IMR-90 (cell line): ENCODE data around the gene RNF217. TPM values are rescaled to one million over a fixed set of nuclear protein-coding genes. Genes with fewer than 3 reads are reported as not detected.

Experiments used
- ATAC-seq: fragments of 200-7000 bp; cut with Tn5 transposase; 2 replicates; pipeline ENCODE4 v1.9.1; 2020; ENCODE audit warnings: low read depth, mild to moderate bottlenecking, moderate library complexity
- BruUV-seq: library from RNA; stranded (reverse); fragments of 400-500 nt; replicated peaks from 2 replicates; lab custom pipeline; 2021; lab: Mats Ljungman, UMichigan
- CTCF ChIA-PET: fragments of 300-600 bp; formaldehyde crosslinking; extraction: SDS; loops from one replicate; lab custom pipeline; 2021; ENCODE audit warnings: antibody characterized with exemption; lab: Yijun Ruan, JAX
- POLR2A ChIA-PET: fragments of 300-600 bp; sonication (Branson Sonifier 250); formaldehyde crosslinking; loops from one replicate; lab custom pipeline; 2022; ENCODE audit warnings: antibody characterized with exemption; ENCODE audit not compliant: unreplicated experiment; lab: Charles Lee
- DNase-seq: peaks from one replicate; pipeline ENCODE4 v3.0.0; 2013
- H2AFZ ChIP-seq: replicated peaks from 2 replicates; pipeline ENCODE3; 2013; ENCODE audit warnings: low read length, mild to moderate bottlenecking; ENCODE audit not compliant: poor library complexity
- H2AK5ac ChIP-seq: 2 replicates; pipeline ENCODE4 v1.6.1; 2013; ENCODE audit warnings: low read depth, low read length, inconsistent platforms
- H2AK9ac ChIP-seq: replicated peaks from 2 replicates; pipeline ENCODE3; 2013; ENCODE audit warnings: mild to moderate bottlenecking, low read depth, low read length, moderate library complexity; ENCODE audit not compliant: poor library complexity
- H2BK120ac ChIP-seq: 2 replicates; pipeline ENCODE4 v1.6.1; 2013; ENCODE audit warnings: low read depth, low read length, inconsistent platforms
- H2BK15ac ChIP-seq: 3 replicates; pipeline ENCODE4 v1.6.1; 2013; ENCODE audit warnings: low read depth, low read length, inconsistent platforms
- H2BK20ac ChIP-seq: 2 replicates; pipeline ENCODE4 v1.6.1; 2013; ENCODE audit warnings: low read depth, mild to moderate bottlenecking, inconsistent platforms, low read length, moderate library complexity
- H2BK5ac ChIP-seq: 2 replicates; pipeline ENCODE4 v1.6.1; 2013; ENCODE audit warnings: mild to moderate bottlenecking, low read depth, low read length, inconsistent platforms; ENCODE audit not compliant: poor library complexity, severe bottlenecking
- H3K14ac ChIP-seq: replicated peaks from 2 replicates; pipeline ENCODE4 v1.6.1; 2013; ENCODE audit warnings: low read depth, low read length, inconsistent platforms
- H3K18ac ChIP-seq: 2 replicates; pipeline ENCODE4 v1.6.1; 2013; ENCODE audit warnings: low read depth, low read length, control low read depth
- H3K23ac ChIP-seq: 2 replicates; pipeline ENCODE4 v1.6.1; 2013; ENCODE audit warnings: low read depth, low read length, inconsistent platforms
- H3K27ac ChIP-seq: 2 replicates; pipeline ENCODE4 v1.5.1; 2013; ENCODE audit warnings: mild to moderate bottlenecking, control low read depth, low read length; ENCODE audit not compliant: insufficient read depth
- H3K27me3 ChIP-seq: 2 replicates; pipeline ENCODE4 v1.6.1; 2013; ENCODE audit warnings: low read length; ENCODE audit not compliant: control insufficient read depth, insufficient read depth
- H3K36me3 ChIP-seq: 2 replicates; pipeline ENCODE4 v1.6.1; 2013; ENCODE audit warnings: low read length, mixed read lengths; ENCODE audit not compliant: control insufficient read depth, insufficient read depth
- H3K4ac ChIP-seq: 2 replicates; pipeline ENCODE4 v1.6.1; 2013; ENCODE audit warnings: low read depth, low read length, inconsistent platforms
- H3K4me1 ChIP-seq: 2 replicates; pipeline ENCODE4 v1.6.1; 2013; ENCODE audit warnings: low read length, mixed read lengths; ENCODE audit not compliant: control insufficient read depth, insufficient read depth
- H3K4me2 ChIP-seq: 2 replicates; pipeline ENCODE4 v1.6.1; 2013; ENCODE audit warnings: low read depth, mild to moderate bottlenecking, control low read depth, low read length, moderate library complexity
- H3K4me3 ChIP-seq: 2 replicates; pipeline ENCODE4 v1.5.1; 2013; ENCODE audit warnings: low read depth, mild to moderate bottlenecking, control low read depth, low read length, moderate library complexity; ENCODE audit not compliant: insufficient read depth
- H3K56ac ChIP-seq: 2 replicates; pipeline ENCODE4 v1.6.1; 2013; ENCODE audit warnings: low read length, inconsistent platforms; ENCODE audit not compliant: insufficient read depth; ENCODE audit errors: extremely low read depth
- H3K79me1 ChIP-seq, 2 experiments: 2 replicates each; pipeline ENCODE4 v1.6.1; 2013; ENCODE audit warnings: low read length in 2 of 2, inconsistent platforms in 1 of 2, low read depth in 1 of 2
- H3K9ac ChIP-seq: 2 replicates; pipeline ENCODE4 v1.6.1; 2013; ENCODE audit warnings: low read depth, low read length, control low read depth
- H3K9me1 ChIP-seq: 2 replicates; pipeline ENCODE4 v1.6.1; 2013; ENCODE audit warnings: low read length, inconsistent platforms; ENCODE audit not compliant: insufficient read depth
- H3K9me3 ChIP-seq: 2 replicates; pipeline ENCODE4 v1.6.1; 2013; ENCODE audit warnings: low read length; ENCODE audit not compliant: control insufficient read depth, insufficient read depth
- H4K20me1 ChIP-seq: 2 replicates; pipeline ENCODE4 v1.6.1; 2013; ENCODE audit warnings: low read length, inconsistent platforms; ENCODE audit not compliant: insufficient read depth
- H4K5ac ChIP-seq: 2 replicates; pipeline ENCODE4 v1.6.1; 2013; ENCODE audit warnings: mild to moderate bottlenecking, low read depth, low read length, control low read depth
- H4K8ac ChIP-seq, 2 experiments: 2 replicates each; pipeline ENCODE4 v1.6.1; 2013; ENCODE audit warnings: low read depth in 2 of 2, low read length in 2 of 2, control low read depth in 1 of 2, inconsistent platforms in 1 of 2
- H4K91ac ChIP-seq: 2 replicates; pipeline ENCODE4 v1.6.1; 2013; ENCODE audit warnings: low read depth, low read length, inconsistent platforms; ENCODE audit not compliant: insufficient read depth
- BHLHE40 ChIP-seq: fragments of 150-350 bp; IDR thresholded peaks from 2 replicates; pipeline ENCODE4 v1.6.1; 2016; ENCODE audit warnings: mild to moderate bottlenecking, low read depth, low read length
- CEBPB ChIP-seq: IDR thresholded peaks from 2 replicates; pipeline ENCODE4 v1.6.1; 2012; ENCODE audit warnings: low read depth, low read length, improper control_type of control experiment
- CHD1 ChIP-seq: IDR thresholded peaks from 2 replicates; pipeline ENCODE4 v1.6.1; 2012; ENCODE audit warnings: low read depth, low read length, improper control_type of control experiment
- CTCF ChIP-seq: conservative IDR thresholded peaks from 2 replicates; pipeline ENCODE4 v1.5.1; 2012; ENCODE audit warnings: mild to moderate bottlenecking, low read depth, low read length, improper control_type of control experiment
- ELK1 ChIP-seq: fragments of 150-350 bp; IDR thresholded peaks from 2 replicates; pipeline ENCODE4 v1.6.1; 2016; ENCODE audit warnings: low read depth, mild to moderate bottlenecking, low read length, moderate library complexity, borderline replicate concordance
- FOS ChIP-seq: fragments of 150-350 bp; IDR thresholded peaks from 2 replicates; pipeline ENCODE4 v1.6.1; 2016; ENCODE audit warnings: low read depth, low read length
- MAFK ChIP-seq: IDR thresholded peaks from 2 replicates; pipeline ENCODE4 v1.6.1; 2012; ENCODE audit warnings: low read depth, low read length, improper control_type of control experiment
- MAZ ChIP-seq: IDR thresholded peaks from 2 replicates; pipeline ENCODE4 v1.6.1; 2012; ENCODE audit warnings: low read depth, mild to moderate bottlenecking, low read length, improper control_type of control experiment, moderate library complexity, borderline replicate concordance
- MXI1 ChIP-seq: IDR thresholded peaks from 2 replicates; pipeline ENCODE4 v1.6.1; 2012; ENCODE audit warnings: low read depth, mild to moderate bottlenecking, low read length, moderate library complexity, borderline replicate concordance
- NFE2L2 ChIP-seq: fragments of 150-350 bp; IDR thresholded peaks from 2 replicates; pipeline ENCODE4 v1.6.1; 2016; ENCODE audit warnings: low read depth, mild to moderate bottlenecking, low read length
- POLR2A ChIP-seq: IDR thresholded peaks from 2 replicates; pipeline ENCODE4 v1.6.1; 2012; ENCODE audit warnings: mild to moderate bottlenecking, low read depth, low read length
- RAD21 ChIP-seq: IDR thresholded peaks from 2 replicates; pipeline ENCODE4 v1.6.1; 2012; ENCODE audit warnings: low read length, improper control_type of control experiment
- RCOR1 ChIP-seq: IDR thresholded peaks from 2 replicates; pipeline ENCODE4 v1.6.1; 2012; ENCODE audit warnings: mild to moderate bottlenecking, low read length, improper control_type of control experiment; ENCODE audit not compliant: insufficient replicate concordance
- RFX5 ChIP-seq: IDR thresholded peaks from 2 replicates; pipeline ENCODE4 v1.8.0; 2012; ENCODE audit warnings: low read depth, mild to moderate bottlenecking, low read length, moderate library complexity
- SMC3 ChIP-seq: fragments of 150-350 bp; IDR thresholded peaks from 2 replicates; pipeline ENCODE4 v1.6.1; 2016; ENCODE audit warnings: low read depth, mild to moderate bottlenecking, antibody characterized with exemption, low read length, moderate library complexity
- USF2 ChIP-seq: fragments of 150-350 bp; IDR thresholded peaks from 2 replicates; pipeline ENCODE4 v1.6.1; 2017; ENCODE audit warnings: mild to moderate bottlenecking, antibody characterized with exemption, low read length, low read depth
- dilution Hi-C: fragments of 300-500 bp; cut with HindIII; formaldehyde crosslinking; loops from one replicate; pipeline ENCODE4 v1.14.3; 2018; ENCODE audit warnings: low sequenced_read_pairs; ENCODE audit not compliant: unreplicated experiment
- in situ Hi-C: fragments of 300-500 bp; cut with MboI; formaldehyde crosslinking; loops from 3 replicates; pipeline ENCODE4 v1.14.3; 2019; ENCODE audit warnings: low sequenced_read_pairs, inconsistent platforms, mixed read lengths
- intact Hi-C: fragments of 100-400 bp; cut with micrococcal nuclease; formaldehyde crosslinking; loops from 2 replicates; pipeline ENCODE4 v1.10.0; 2022
- polyA plus RNA-seq, 3 experiments: library from polyadenylated mRNA; depleted of rRNA; stranded (reverse); fragments of >200 nt; gene quantifications; 2 replicates each; pipeline ENCODE4 v1.2.3, GENCODE V29; 2012; ENCODE audit warnings: low replicate concordance in 1 of 3
- total RNA-seq: library from RNA; depleted of rRNA; stranded (reverse); fragments of >200 nt; gene quantifications from 2 replicates; pipeline ENCODE4 v1.2.3, GENCODE V29; 2012

Gene RNF217
- total and polyA plus RNA-seq, 2 of the 4 experiments (the other 2 are of a cell fraction), result 11.7 to 20.4 TPM

GRCh38 chr6:125086716-125087115 is 124.5 kb downstream of the RNF217 start:
- no peak overlapping the region for H3K4me2 ChIP-seq
- no peak overlapping the region for H2AK9ac ChIP-seq
- H3K4me3 ChIP-seq, result no peak overlapping the region
- no peak overlapping the region for H3K56ac ChIP-seq
- TSS peak; percentile 1 for BruUV-seq
- no peak for TF ChIP-seq POLR2A
- TF ChIP-seq SMC3, result no peak
- TF ChIP-seq FOS, result no peak
- TF ChIP-seq RCOR1, result no peak
- TF ChIP-seq RFX5, result no peak
- no peak for TF ChIP-seq RAD21
- no peak for TF ChIP-seq NFE2L2
- no peak for TF ChIP-seq USF2
- no peak for TF ChIP-seq MAZ
- no peak for TF ChIP-seq MXI1
- TF ChIP-seq ELK1, result no peak
- no peak for TF ChIP-seq CEBPB
- no peak for TF ChIP-seq MAFK
- no peak for TF ChIP-seq CTCF
- TF ChIP-seq BHLHE40, result no peak
- TF ChIP-seq CHD1, result no peak
- DNase-seq (no peak), ATAC-seq (no peak)
- H3K4ac ChIP-seq, result no peak overlapping the region
- in situ Hi-C loops (no loop called here), intact Hi-C loops (no loop called here), dilution Hi-C loops (no loop called here)
- H2BK5ac ChIP-seq, result no peak overlapping the region
- POLR2A ChIA-PET, result no interaction called here
- H3K14ac ChIP-seq, result no peak overlapping the region
- H3K9me3 ChIP-seq, result no peaks in the 10 kb centered on the region
- CTCF ChIA-PET, result no interaction called here
- H4K91ac ChIP-seq, result no peak overlapping the region
- H3K18ac ChIP-seq, result no peak overlapping the region
- H3K27ac ChIP-seq, result no peak overlapping the region
- H2BK20ac ChIP-seq, result no peak overlapping the region
- no peaks in the 10 kb centered on the region for H3K27me3 ChIP-seq
- H2BK120ac ChIP-seq, result no peak overlapping the region
- no peak overlapping the region for H2AFZ ChIP-seq
- H3K79me1 ChIP-seq, result no peaks in the 10 kb centered on the region
- no peak overlapping the region for H3K23ac ChIP-seq
- no peaks in the 10 kb centered on the region for H3K9me1 ChIP-seq
- no peak overlapping the region for H4K8ac ChIP-seq
- H4K20me1 ChIP-seq, result no peaks in the 10 kb centered on the region
- peaks cover 8% of the 10 kb centered on the region for H3K36me3 ChIP-seq
- no peak overlapping the region for H2BK15ac ChIP-seq
- no peaks in the 10 kb centered on the region for H3K4me1 ChIP-seq
- no peak overlapping the region for H3K9ac ChIP-seq
- no peak overlapping the region for H4K5ac ChIP-seq
- H2AK5ac ChIP-seq, result no peak overlapping the region
